Pancreas (tissue), 10 donors: Measurements from ENCODE around the gene BBX. TPM values are rescaled to one million over a fixed set of nuclear protein-coding genes. Genes with fewer than 3 reads are reported as not detected.

Source experiments
- ATAC-seq, 4 donors: fragments of 200-7000 bp; cut with Tn5 transposase; one replicate each; pipeline versions ENCODE4 v1.8.0 to v1.9.1; 2020; ENCODE audit warnings: mild to moderate bottlenecking in 4 of 4, moderate library complexity in 4 of 4
- DNase-seq, 6 donors: peaks; one replicate each; pipeline ENCODE4 v3.0.0-alpha.2; 2020
- FAIRE-seq: peaks from 2 replicates; lab custom pipeline; 2012; peaks lifted over from hg19 to GRCh38; lab: Jason Lieb, UNC
- H3K27ac ChIP-seq, 4 donors: fragments of 200-600 bp; sonication (generic); 1 replicate in 3 of 4; 2 replicates in 1 of 4; pipeline versions ENCODE4 v1.5.0 to v1.8.0; 2020
- H3K27me3 ChIP-seq, 4 donors: fragments of 200-600 bp; one replicate each; pipeline ENCODE4 v1.8.0; 2021
- H3K36me3 ChIP-seq, 3 donors: fragments of 200-600 bp; sonication (generic) in 1 of 3; one replicate each; pipeline versions ENCODE4 v1.5.0 to v1.8.0; 2020 to 2021
- H3K4me1 ChIP-seq, 3 donors: fragments of 200-600 bp; one replicate each; pipeline ENCODE4 v1.8.0; 2021
- H3K4me3 ChIP-seq, 4 donors: fragments of 200-600 bp; sonication (generic) in 2 of 4; one replicate each; pipeline versions ENCODE4 v1.5.0 to v1.8.0; 2020 to 2021
- H3K9me3 ChIP-seq, 4 donors: fragments of 200-600 bp; one replicate each; pipeline ENCODE4 v1.8.0; 2021
- WGBS, 2 donors: extraction: QIAGEN DNeasy Blood & Tissue Kit; methylation state at CpG; one replicate each; pipeline ENCODE4 v1.1.7; 2013; 5-methylcytosine and 5-hydroxymethylcytosine counted together
- intact Hi-C, 3 donors: fragments of 100-400 bp; cut with DNase I; formaldehyde crosslinking; loops; one replicate each; pipeline versions ENCODE4 v1.11.1 to v1.14.2; 2022
- polyA plus RNA-seq, 2 donors: library from polyadenylated mRNA; stranded (reverse); fragments of 200-250 nt; gene quantifications; one replicate each; pipeline ENCODE4 v1.2.3, GENCODE V29; 2013
- total RNA-seq, 6 donors: library from RNA; stranded (reverse); fragmentation: NEBNext Ultra II Directional in 4 of 6; extraction: Animal tissue kit (Norgen Biotek cat#: 25700) in 4 of 6; gene quantifications; one replicate each; pipeline versions ENCODE4 v1.2.1 to v1.2.4, GENCODE V29; 2021 to 2023
- TF ChIP-seq, protein P1 (sequence below), 4 donors: fragments of 200-600 bp; sonication (generic) in 3 of 4; IDR thresholded peaks; one replicate each; pipeline versions ENCODE4 v1.5.0 to v1.8.0; 2021; ENCODE audit warnings: antibody characterized with exemption in 4 of 4
- donor health status: healthy with polysubstance abuse.
- donor health status: DM: no; HTN: no; CAD: no; lungs with moderate emphysema.
- donor health status: DM: no; HTN: no; CAD: no.
- donor health status: control.
- donor health status: control.
- donor health status: Bipolar disorder and iron deficiency.
- donor health status: DM: yes; HTN: yes; CAD: no.
- donor health status: DM: no; HTN: no; CAD: no.
- donor health status: DM: no; HTN: no; CAD: no.
- donor health status: DM: yes; HTN: yes; CAD: no.

BBX gene
- total and polyA plus RNA-seq, 8 donors = 3.9 to 43.8 (median 19.8) TPM

DNA sequence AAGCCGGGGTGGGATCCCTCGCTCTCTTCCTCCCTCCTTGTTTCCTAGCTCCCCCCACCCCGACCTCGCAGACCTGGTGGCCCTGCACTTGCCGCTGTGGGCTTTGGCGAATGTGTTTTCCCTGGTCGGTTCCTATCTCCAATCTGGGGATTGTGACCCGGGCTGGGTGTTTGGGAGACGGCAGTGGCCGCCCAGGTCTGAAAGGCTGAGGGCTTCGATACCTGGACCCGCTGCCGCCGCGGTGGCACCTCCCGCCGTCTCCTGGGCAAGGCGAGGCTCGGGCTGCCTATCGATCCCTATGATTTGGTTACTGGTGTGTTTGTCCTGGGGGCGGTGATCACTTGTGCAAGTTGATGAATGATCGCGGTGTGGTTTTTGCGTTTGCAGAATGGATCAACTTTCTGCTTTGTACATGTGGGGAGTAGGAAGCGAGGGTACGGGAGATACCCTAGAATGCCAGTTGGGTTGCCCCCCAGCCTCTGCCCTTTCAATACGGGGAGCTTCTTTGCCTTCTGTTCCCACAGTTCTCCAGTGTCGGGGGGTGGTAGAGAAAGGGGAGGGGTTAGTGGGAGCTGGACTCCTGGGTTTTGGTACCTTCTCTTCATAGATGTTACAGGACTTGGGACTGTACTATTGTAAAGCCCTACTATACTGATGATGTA is 3.0 kb downstream of the BBX start:
- peak overlapping the region; percentile 50 to 94 (median 80) for H3K4me3 ChIP-seq
- H3K36me3 ChIP-seq = no peaks in the 10 kb centered on the region
- intact Hi-C loops = no loop called here
- 2 to 3% methylated on average over 28 of the region's 28 CpGs for WGBS, 2 donors
- ATAC-seq = no peak
- H3K9me3 ChIP-seq = no peaks in the 10 kb centered on the region
- TF ChIP-seq, protein P1, sequence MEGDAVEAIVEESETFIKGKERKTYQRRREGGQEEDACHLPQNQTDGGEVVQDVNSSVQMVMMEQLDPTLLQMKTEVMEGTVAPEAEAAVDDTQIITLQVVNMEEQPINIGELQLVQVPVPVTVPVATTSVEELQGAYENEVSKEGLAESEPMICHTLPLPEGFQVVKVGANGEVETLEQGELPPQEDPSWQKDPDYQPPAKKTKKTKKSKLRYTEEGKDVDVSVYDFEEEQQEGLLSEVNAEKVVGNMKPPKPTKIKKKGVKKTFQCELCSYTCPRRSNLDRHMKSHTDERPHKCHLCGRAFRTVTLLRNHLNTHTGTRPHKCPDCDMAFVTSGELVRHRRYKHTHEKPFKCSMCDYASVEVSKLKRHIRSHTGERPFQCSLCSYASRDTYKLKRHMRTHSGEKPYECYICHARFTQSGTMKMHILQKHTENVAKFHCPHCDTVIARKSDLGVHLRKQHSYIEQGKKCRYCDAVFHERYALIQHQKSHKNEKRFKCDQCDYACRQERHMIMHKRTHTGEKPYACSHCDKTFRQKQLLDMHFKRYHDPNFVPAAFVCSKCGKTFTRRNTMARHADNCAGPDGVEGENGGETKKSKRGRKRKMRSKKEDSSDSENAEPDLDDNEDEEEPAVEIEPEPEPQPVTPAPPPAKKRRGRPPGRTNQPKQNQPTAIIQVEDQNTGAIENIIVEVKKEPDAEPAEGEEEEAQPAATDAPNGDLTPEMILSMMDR (IDR thresholded peaks at IDR 0.05) = no peak
- peak overlapping the region in 3 of 4 donors; percentile 85 to 97 (median 91) for H3K27ac ChIP-seq
- peak; percentile 5 to 74 (median 34) for DNase-seq
- no peak for FAIRE-seq
- H3K27me3 ChIP-seq = no peaks in the 10 kb centered on the region
- H3K4me1 ChIP-seq = peaks cover 0 to 8% (median 4%) of the 10 kb centered on the region in 3 donors

DNA sequence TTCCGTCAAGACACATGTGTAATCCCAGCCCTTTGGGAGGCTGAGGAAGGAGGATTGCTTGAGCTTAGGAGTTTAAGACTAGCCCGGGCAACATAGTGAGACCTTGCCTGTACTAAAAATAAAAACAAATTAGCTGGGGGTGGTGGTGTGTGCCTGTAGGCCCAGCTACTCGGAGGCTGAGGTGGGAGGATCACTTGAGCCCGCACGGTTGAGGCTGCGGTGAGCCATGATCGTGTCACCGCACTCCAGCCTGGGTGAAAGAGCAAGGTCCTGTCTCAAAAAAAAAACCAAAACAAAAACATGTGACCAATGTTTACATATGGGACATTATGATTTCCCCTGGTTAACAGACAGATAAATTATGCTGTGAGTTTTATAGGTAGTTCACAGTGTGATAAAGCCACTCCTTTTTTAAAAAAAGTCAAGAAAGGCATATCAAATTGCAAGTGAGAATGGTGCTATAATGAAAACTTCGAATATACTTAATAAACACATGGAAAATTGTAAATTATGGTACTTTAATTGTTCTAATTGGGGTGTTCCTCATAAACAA is 9.2 kb downstream of the BBX start:
- H3K36me3 ChIP-seq = no peaks in the 10 kb centered on the region
- intact Hi-C loops = no loop called here
- no peak overlapping the region for H3K4me3 ChIP-seq
- WGBS, 2 donors = 92% methylated on average over 9 of the region's 9 CpGs
- peaks cover 0 to 8% (median 0%) of the 10 kb centered on the region in 3 donors for H3K4me1 ChIP-seq
- ATAC-seq = no peak
- TF ChIP-seq, protein P1 (IDR thresholded peaks at IDR 0.05) = no peak
- no peak for FAIRE-seq
- DNase-seq = no peak
- H3K27ac ChIP-seq = no peak overlapping the region
- H3K27me3 ChIP-seq = no peaks in the 10 kb centered on the region
- H3K9me3 ChIP-seq = no peaks in the 10 kb centered on the region

DNA sequence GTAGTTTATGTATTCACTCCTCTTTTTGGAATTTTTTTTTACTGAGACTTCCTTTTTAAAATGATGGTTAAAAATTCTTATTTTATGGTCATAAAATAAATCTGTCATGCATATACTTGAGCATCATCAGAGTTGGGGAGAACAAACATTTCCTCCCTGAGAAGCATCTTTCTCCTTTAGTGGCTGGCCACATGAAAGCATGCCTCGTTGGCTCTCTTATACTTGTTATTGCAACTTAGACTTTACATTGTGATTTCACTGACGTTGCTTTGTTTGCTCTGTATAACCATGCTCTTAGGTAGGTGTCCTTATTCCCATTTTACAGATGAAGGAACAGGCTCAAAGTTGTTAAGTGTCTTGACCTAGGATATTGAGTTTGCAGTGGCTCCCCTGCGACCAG is 18.1 kb downstream of the BBX start:
- no peak for ATAC-seq
- 79 to 83% methylated on average over 3 of the region's 3 CpGs for WGBS, 2 donors
- no peaks in the 10 kb centered on the region for H3K36me3 ChIP-seq
- intact Hi-C loops = no loop called here
- no peak overlapping the region for H3K27ac ChIP-seq
- no peaks in the 10 kb centered on the region for H3K9me3 ChIP-seq
- H3K4me3 ChIP-seq = no peak overlapping the region
- FAIRE-seq = no peak
- TF ChIP-seq, protein P1 (IDR thresholded peaks at IDR 0.05) = no peak
- H3K4me1 ChIP-seq = peaks cover 0 to 9% (median 0%) of the 10 kb centered on the region in 3 donors
- H3K27me3 ChIP-seq = no peaks in the 10 kb centered on the region
- no peak for DNase-seq

DNA sequence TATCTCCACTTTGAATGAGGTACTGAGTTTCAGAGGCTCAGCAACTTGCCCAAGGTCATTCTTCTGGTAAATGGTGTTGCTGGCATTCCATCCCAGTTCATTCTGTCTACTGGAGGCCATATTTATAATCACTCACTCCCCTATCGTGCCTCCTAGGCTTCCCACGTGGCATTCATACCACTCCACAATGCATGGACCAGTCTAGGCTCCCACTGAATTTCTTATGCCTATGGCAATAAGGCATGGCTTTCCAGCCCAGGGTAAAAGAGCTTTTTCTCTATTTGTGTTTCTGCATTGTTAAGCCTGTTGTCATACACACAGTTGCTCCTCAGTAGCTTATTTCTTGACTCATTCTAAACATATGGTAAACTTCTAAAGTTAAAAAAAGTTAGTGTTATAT is 19.9 kb downstream of the BBX start:
- intact Hi-C loops = no loop called here

More for the DNA sequence above, 19.9 kb downstream of the BBX start:
- no peaks in the 10 kb centered on the region for H3K9me3 ChIP-seq
- peaks cover 0 to 10% (median 0%) of the 10 kb centered on the region in 3 donors for H3K4me1 ChIP-seq
- DNase-seq (no peak), ATAC-seq (peak in 1 of 4 donors; percentile 8), FAIRE-seq (no peak)
- no peak overlapping the region for H3K4me3 ChIP-seq
- H3K27ac ChIP-seq = no peak overlapping the region
- WGBS, 2 donors = 51% methylated on average over 2 of the region's 2 CpGs
- TF ChIP-seq, protein P1 (IDR thresholded peaks at IDR 0.05) = no peak
- H3K27me3 ChIP-seq = no peaks in the 10 kb centered on the region
- no peaks in the 10 kb centered on the region for H3K36me3 ChIP-seq
